ENCODE results near the gene CMIP. TPM values are rescaled to one million over a fixed set of nuclear protein-coding genes. Genes with fewer than 3 reads are reported as not detected.

Gene CMIP
- total RNA-seq, 2 experiments from 2014 or later = 57.1 to 58.3 TPM

DNA sequence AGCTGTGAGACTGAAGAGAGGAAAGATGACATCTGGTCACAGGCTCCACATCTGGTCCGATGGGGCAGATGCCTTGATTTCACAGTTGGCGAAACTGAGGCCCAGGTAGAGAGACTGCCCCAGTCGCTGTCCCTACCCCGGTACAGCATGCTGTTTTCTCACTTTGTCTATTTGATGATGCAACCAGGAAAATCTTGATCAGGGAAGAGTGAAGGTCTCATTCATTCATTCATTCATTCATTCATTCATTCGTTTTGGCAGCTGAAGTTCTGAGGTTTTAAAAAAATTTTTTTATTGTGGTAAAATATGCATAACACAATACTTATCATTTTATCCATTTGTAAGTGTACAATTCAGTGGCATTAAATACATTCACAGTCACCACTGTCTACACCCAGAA lies 19.7 kb downstream of the CMIP start:
- ChIA-PET CTCF (interaction anchor here (1.9 kb wide), 1 partner anchor 13 kb away, joined by 6 read pairs; no protein-coding TSS in a partner anchor), POLR2A (interaction anchor here (1.7 kb wide), 1 partner anchor 13 kb away, joined by 6 read pairs; no protein-coding TSS in a partner anchor)
- Mint-ChIP-seq H3K27ac (no peak overlapping the region), H3K27me3 (no peaks in the 10 kb centered on the region), H3K36me3 (ENCODE audit: low read depth) (peaks cover 15% of the 10 kb centered on the region), H3K4me3 (no peak overlapping the region), H3K9me3 (no peaks in the 10 kb centered on the region), H3K4me1 (peaks cover 37% of the 10 kb centered on the region)
- DNase-seq = no peak

GRCh38 chr16:81465375-81465943 lies 20.9 kb downstream of the CMIP start:
- CTCF ChIA-PET = no interaction called here
- Mint-ChIP-seq H3K27me3 (no peaks in the 10 kb centered on the region), H3K27ac (no peak overlapping the region), H3K4me3 (no peak overlapping the region), H3K9me3 (no peaks in the 10 kb centered on the region), H3K4me1 (peaks cover 46% of the 10 kb centered on the region), H3K36me3 (ENCODE audit: low read depth) (peaks cover 13% of the 10 kb centered on the region)
- DNase-seq = no peak
- POLR2A ChIA-PET = interaction anchor here (0.9 kb wide), 1 partner anchor 21 kb away, joined by 3 read pairs; the partner anchor contains the start of gene CMIP

GRCh38 chr16:81466356-81466980 lies 21.9 kb downstream of the CMIP start:
- CTCF ChIA-PET = no interaction called here
- H3K27ac Mint-ChIP-seq = no peak overlapping the region
- H3K9me3 Mint-ChIP-seq = no peaks in the 10 kb centered on the region
- no peak overlapping the region for H3K4me3 Mint-ChIP-seq
- H3K36me3 Mint-ChIP-seq (ENCODE audit: low read depth) = peaks cover 12% of the 10 kb centered on the region
- POLR2A ChIA-PET = no interaction called here
- H3K4me1 Mint-ChIP-seq = peaks cover 46% of the 10 kb centered on the region
- no peaks in the 10 kb centered on the region for H3K27me3 Mint-ChIP-seq
- DNase-seq = no peak

- ChIA-PET POLR2A (no interaction called here), CTCF (no interaction called here)
- Mint-ChIP-seq H3K27ac (no peak overlapping the region), H3K4me1 (peaks cover 49% of the 10 kb centered on the region), H3K27me3 (no peaks in the 10 kb centered on the region), H3K4me3 (no peak overlapping the region), H3K9me3 (no peaks in the 10 kb centered on the region), H3K36me3 (ENCODE audit: low read depth) (peaks cover 15% of the 10 kb centered on the region)
- no peak for DNase-seq
Observed at GRCh38 chr16:81467072-81467471, 22.5 kb downstream of the CMIP start.

- no peak overlapping the region for H3K4me3 Mint-ChIP-seq
- POLR2A ChIA-PET = no interaction called here
- no peaks in the 10 kb centered on the region for H3K9me3 Mint-ChIP-seq
- H3K36me3 Mint-ChIP-seq (ENCODE audit: low read depth) = peaks cover 15% of the 10 kb centered on the region
- peaks cover 51% of the 10 kb centered on the region for H3K4me1 Mint-ChIP-seq
- DNase-seq = no peak
- CTCF ChIA-PET = interaction anchor here (0.7 kb wide), 1 partner anchor 253 kb away, joined by 3 read pairs; no protein-coding TSS in a partner anchor
- no peaks in the 10 kb centered on the region for H3K27me3 Mint-ChIP-seq
- H3K27ac Mint-ChIP-seq = no peak overlapping the region
Observed at GRCh38 chr16:81467815-81468214, 23.2 kb downstream of the CMIP start.

- H3K4me1 Mint-ChIP-seq = peaks cover 56% of the 10 kb centered on the region
- CTCF ChIA-PET = interaction anchor here (0.7 kb wide), 2 partner anchors 53 to 253 kb away, joined by 3 read pairs; no protein-coding TSS in a partner anchor
- POLR2A ChIA-PET = interaction anchor here (2.4 to 2.5 kb wide), 2 partner anchors 17 to 53 kb away, joined by 12 to 22 read pairs; no protein-coding TSS in a partner anchor
- DNase-seq = no peak
- no peaks in the 10 kb centered on the region for H3K27me3 Mint-ChIP-seq
- no peak overlapping the region for H3K4me3 Mint-ChIP-seq
- peak overlapping the region; percentile 90 for H3K27ac Mint-ChIP-seq
- peaks cover 20% of the 10 kb centered on the region for H3K36me3 Mint-ChIP-seq (ENCODE audit: low read depth)
- H3K9me3 Mint-ChIP-seq = no peaks in the 10 kb centered on the region
Observed at GRCh38 chr16:81468269-81468902, 23.8 kb downstream of the CMIP start.

DNA sequence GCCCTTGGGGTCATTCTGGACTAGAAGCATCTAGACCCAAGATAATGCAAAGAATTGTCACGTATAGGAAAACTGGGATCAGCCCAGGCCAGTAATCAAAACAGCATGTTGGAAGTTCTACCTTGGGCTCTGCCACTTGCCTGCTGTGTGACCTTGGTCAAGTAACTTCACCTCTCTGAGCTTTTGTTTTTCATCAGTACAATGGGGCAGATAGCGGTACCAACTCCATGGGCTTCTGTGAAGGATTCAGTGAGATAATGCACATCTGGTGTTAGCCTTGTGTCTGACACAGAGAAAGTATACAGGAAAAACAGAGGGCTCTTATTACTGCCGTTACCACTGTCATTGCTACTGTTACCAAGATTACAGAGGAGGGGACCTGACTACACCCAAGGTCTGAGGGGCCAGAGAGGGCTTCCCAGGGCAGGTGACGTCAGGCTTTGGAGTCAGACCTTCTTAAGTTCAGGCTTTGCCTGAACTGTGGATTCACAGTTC lies 24.6 kb downstream of the CMIP start:
- Mint-ChIP-seq H3K4me3 (peak overlapping the region; percentile 63), H3K27me3 (no peaks in the 10 kb centered on the region), H3K4me1 (peaks cover 56% of the 10 kb centered on the region), H3K27ac (peak overlapping the region; percentile 90), H3K9me3 (no peaks in the 10 kb centered on the region), H3K36me3 (ENCODE audit: low read depth) (peaks cover 20% of the 10 kb centered on the region)
- ChIA-PET CTCF (interaction anchor here (0.7 to 1.6 kb wide), 5 partner anchors 12 to 261 kb away, joined by 3 to 9 read pairs (median 4); no protein-coding TSS in a partner anchor), POLR2A (interaction anchor here (0.8 to 2.5 kb wide), 12 partner anchors 8 to 245 kb away, joined by 3 to 23 read pairs (median 5); partner anchors contain the start of genes CMIP and GAN)
- no peak for DNase-seq

- POLR2A ChIA-PET = interaction anchor here (0.7 to 2.5 kb wide), 15 partner anchors 8 to 434 kb away, joined by 3 to 23 read pairs (median 4); partner anchors contain the start of genes ATMIN, CMIP and GAN
- H3K4me1 Mint-ChIP-seq = peaks cover 56% of the 10 kb centered on the region
- peak overlapping the region; percentile 90 for H3K27ac Mint-ChIP-seq
- DNase-seq = peak; percentile 61
- H3K27me3 Mint-ChIP-seq = no peaks in the 10 kb centered on the region
- H3K9me3 Mint-ChIP-seq = no peaks in the 10 kb centered on the region
- H3K36me3 Mint-ChIP-seq (ENCODE audit: low read depth) = peaks cover 19% of the 10 kb centered on the region
- CTCF ChIA-PET = interaction anchor here (0.8 to 1.6 kb wide), 8 partner anchors 12 to 282 kb away, joined by 3 to 9 read pairs (median 4); no protein-coding TSS in a partner anchor
- H3K4me3 Mint-ChIP-seq = peak overlapping the region; percentile 63
Observed at GRCh38 chr16:81469710-81470535, 25.3 kb downstream of the CMIP start.

DNA sequence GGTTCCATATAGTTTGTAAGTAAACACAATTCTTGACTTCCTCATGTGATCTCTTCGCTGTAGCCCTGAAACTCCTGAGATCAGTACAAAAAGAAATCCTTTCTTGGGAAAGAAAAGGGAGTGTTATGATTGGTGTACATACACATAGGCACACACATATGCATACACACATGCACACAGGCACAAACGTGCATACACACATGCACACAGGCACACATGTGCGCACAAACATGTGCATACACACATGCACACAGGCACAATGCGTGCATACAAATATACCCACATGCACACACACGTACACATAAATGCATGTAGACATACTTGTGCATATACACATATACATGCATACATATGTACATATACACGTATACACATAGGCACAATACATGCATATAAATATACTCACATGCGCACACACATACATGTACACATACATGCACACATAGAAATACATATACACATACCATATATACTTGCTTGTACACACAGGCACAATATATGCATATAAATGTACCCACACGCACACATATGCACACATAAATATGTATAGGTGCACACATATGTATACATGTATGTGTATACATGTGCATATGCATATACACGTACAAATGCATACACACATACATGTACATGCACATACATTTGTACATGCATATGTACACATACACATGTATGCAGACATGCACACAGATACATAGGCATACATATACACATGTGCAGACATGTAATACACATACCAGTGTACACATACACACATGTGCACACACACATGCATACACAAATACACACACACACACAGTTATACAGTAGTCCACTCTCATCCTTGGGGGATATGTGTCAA lies 26.4 kb downstream of the CMIP start:
- H3K4me1 Mint-ChIP-seq = peaks cover 60% of the 10 kb centered on the region
- peaks cover 23% of the 10 kb centered on the region for H3K36me3 Mint-ChIP-seq (ENCODE audit: low read depth)
- peaks cover 1% of the 10 kb centered on the region for H3K9me3 Mint-ChIP-seq
- no peaks in the 10 kb centered on the region for H3K27me3 Mint-ChIP-seq
- POLR2A ChIA-PET = interaction anchor here (1.1 to 2.5 kb wide), 6 partner anchors 8 to 435 kb away, joined by 3 to 23 read pairs (median 10); partner anchors contain the start of genes ATMIN and CMIP
- peak overlapping the region; percentile 63 for H3K4me3 Mint-ChIP-seq
- peak overlapping the region; percentile 90 for H3K27ac Mint-ChIP-seq
- CTCF ChIA-PET = interaction anchor here (1.2 to 1.5 kb wide), 3 partner anchors 10 to 57 kb away, joined by 3 to 9 read pairs (median 4); no protein-coding TSS in a partner anchor
- DNase-seq = no peak

DNA sequence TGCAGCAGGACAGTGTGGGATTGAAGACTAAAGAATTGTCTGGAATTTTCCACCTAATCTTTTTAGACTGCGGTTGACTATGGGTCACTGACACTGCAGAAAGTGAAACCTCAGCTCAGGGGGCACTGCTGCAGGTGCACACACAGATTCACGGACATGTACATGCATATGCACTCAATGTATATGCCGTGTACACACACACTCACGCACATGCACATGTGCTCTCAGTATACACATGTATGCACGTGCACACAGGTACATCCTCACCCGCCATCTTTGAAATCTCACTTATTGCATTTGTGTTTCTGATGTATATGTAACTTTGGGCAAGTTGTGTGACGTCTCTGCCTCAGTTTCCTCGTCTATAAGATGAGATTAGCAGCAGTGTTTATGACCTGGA lies 27.3 kb downstream of the CMIP start:
- Mint-ChIP-seq H3K9me3 (peaks cover 3% of the 10 kb centered on the region), H3K27ac (no peak overlapping the region), H3K27me3 (no peaks in the 10 kb centered on the region), H3K4me3 (no peak overlapping the region), H3K36me3 (ENCODE audit: low read depth) (peaks cover 32% of the 10 kb centered on the region), H3K4me1 (peaks cover 63% of the 10 kb centered on the region)
- ChIA-PET POLR2A (interaction anchor here (1.0 kb wide), 1 partner anchor 9 kb away, joined by 4 read pairs; no protein-coding TSS in a partner anchor), CTCF (no interaction called here)
- no peak for DNase-seq

DNA sequence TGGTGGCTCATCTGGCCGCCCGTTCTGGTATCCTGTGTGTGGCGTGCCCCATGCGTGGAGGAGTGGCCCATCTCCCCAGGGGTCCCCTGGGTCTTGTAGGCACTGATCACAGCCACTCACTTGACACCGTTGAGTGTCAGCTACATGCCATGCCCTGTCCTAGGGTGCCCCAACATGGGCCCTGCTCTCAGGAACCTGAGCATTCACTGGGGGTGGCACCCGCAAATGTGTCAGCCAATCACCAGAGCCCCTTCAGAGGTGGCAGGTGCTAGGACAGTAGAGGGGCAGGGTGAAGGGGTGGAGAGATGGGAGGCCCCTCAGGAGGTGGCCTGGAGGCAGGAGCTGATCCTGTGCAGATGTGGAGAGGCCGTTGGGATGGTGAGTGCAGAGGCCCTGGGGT lies 27.8 kb downstream of the CMIP start:
- Mint-ChIP-seq H3K4me3 (no peak overlapping the region), H3K36me3 (ENCODE audit: low read depth) (peaks cover 37% of the 10 kb centered on the region), H3K27me3 (no peaks in the 10 kb centered on the region), H3K4me1 (peaks cover 68% of the 10 kb centered on the region), H3K9me3 (peaks cover 3% of the 10 kb centered on the region), H3K27ac (no peak overlapping the region)
- DNase-seq = no peak
- POLR2A ChIA-PET = interaction anchor here (1.0 kb wide), 1 partner anchor 9 kb away, joined by 4 read pairs; no protein-coding TSS in a partner anchor
- CTCF ChIA-PET = no interaction called here
